Measurements from ENCODE around the gene MSH3. TPM values are rescaled to one million over a fixed set of nuclear protein-coding genes. Genes with fewer than 3 reads are reported as not detected.
A peak's percentile ranks its signal among the peaks of the same experiment; 100 is the strongest.

Gene MSH3
- polyA plus RNA-seq, 4 donors: 3.5 to 15.6 (median 4.8) TPM

DNA sequence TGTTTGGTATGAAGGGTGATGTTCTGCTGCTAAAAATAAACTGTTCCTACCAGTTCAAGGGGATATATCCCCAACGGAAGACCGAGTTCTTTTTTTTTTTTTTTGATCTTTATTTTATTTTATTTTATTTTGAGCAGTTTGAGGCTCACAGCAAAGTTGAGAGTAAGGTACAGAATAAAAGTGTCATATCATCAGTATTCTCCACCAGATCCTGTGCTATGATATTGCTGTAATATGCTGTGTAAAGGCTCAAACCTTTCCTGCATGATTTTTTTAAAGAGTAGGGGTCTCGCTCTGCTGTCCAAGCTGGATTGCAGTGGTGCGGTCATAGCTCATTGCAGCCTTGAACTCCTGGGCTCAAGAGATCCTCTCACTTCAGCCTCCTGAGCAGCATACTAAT, 35.2 kb downstream of the MSH3 start:
- Histone ChIP-seq H3K27me3 (ENCODE audit: control insufficient read depth in 3 of 3, insufficient read depth in 3 of 3, low read length in 3 of 3) (no peaks in the 10 kb centered on the region), H3K4me1 (ENCODE audit: control insufficient read depth in 3 of 3, insufficient read depth in 2 of 3, low read depth in 1 of 3, low read length in 2 of 3) (no peaks in the 10 kb centered on the region), H3K4me3 (ENCODE audit: low read depth in 1 of 3, low read length in 3 of 3) (no peak overlapping the region), H3K36me3 (ENCODE audit: control insufficient read depth in 3 of 3, insufficient read depth in 2 of 3, low read depth in 1 of 3, low read length in 3 of 3) (peaks cover 0 to 10% (median 3%) of the 10 kb centered on the region in 3 donors), H3K27ac (ENCODE audit: low read depth in 1 of 3, low read length in 2 of 3) (no peak overlapping the region), H3K9me3 (ENCODE audit: control insufficient read depth in 2 of 2, insufficient read depth in 1 of 2, low read depth in 1 of 2, low read length in 1 of 2) (no peaks in the 10 kb centered on the region)
- FAIRE-seq (no peak), DNase-seq (no peak)
- WGBS, 3 donors: 93 to 95% (median 95%) methylated on average over 4 of the region's 4 CpGs

DNA sequence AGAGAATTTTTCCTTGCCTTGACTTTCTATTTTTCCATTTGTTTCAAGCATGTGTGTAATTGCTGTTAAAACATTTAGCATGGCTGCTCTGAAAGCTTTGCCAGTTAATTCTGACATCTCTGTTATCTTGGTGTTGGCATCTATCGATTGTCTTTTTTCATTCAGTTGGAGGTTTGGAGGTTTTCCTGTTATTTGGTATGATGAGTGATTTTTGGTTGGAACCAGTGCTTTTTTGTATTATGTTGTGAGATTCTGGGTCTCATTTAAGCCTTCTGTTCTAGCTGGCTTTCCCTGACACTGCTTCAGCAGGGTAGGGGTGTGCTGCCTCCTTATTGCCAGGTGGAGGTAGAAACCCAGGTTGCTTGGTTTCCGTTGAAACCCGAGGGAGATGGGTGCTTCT, 41.2 kb downstream of the MSH3 start:
- Histone ChIP-seq H3K36me3 (ENCODE audit: control insufficient read depth in 3 of 3, insufficient read depth in 2 of 3, low read depth in 1 of 3, low read length in 3 of 3) (peaks cover 0 to 9% (median 2%) of the 10 kb centered on the region in 3 donors), H3K27me3 (ENCODE audit: control insufficient read depth in 3 of 3, insufficient read depth in 3 of 3, low read length in 3 of 3) (no peaks in the 10 kb centered on the region), H3K9me3 (ENCODE audit: control insufficient read depth in 2 of 2, insufficient read depth in 1 of 2, low read depth in 1 of 2, low read length in 1 of 2) (no peaks in the 10 kb centered on the region), H3K27ac (ENCODE audit: low read depth in 1 of 3, low read length in 2 of 3) (no peak overlapping the region), H3K4me3 (ENCODE audit: low read depth in 1 of 3, low read length in 3 of 3) (no peak overlapping the region), H3K4me1 (ENCODE audit: control insufficient read depth in 3 of 3, insufficient read depth in 2 of 3, low read depth in 1 of 3, low read length in 2 of 3) (no peaks in the 10 kb centered on the region)
- no peak for DNase-seq
- 89 to 100% (median 98%) methylated on average over 3 of the region's 3 CpGs for WGBS, 3 donors
- FAIRE-seq: no peak

DNA sequence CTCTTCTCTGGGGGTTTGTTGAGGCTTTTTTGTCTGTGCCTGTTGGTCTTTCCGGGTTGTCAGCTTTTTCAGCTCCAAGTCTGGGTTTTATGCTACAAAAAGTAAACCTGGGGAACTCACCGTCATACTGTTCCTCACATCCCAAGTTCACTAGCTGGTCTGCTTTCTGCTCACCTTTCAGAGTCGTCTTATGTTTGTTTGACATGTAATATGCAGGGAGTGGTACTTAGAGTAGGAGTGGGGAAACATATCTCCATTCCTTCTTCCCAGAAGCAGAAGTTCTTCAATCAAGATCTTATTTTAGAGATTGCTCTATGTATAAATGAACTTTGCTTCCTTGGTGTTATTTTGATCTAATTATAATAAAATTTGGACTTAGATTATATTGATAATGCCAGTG, 42.0 kb downstream of the MSH3 start:
- Histone ChIP-seq H3K4me3 (ENCODE audit: low read depth in 1 of 3, low read length in 3 of 3) (no peak overlapping the region), H3K4me1 (ENCODE audit: control insufficient read depth in 3 of 3, insufficient read depth in 2 of 3, low read depth in 1 of 3, low read length in 2 of 3) (no peaks in the 10 kb centered on the region), H3K27me3 (ENCODE audit: control insufficient read depth in 3 of 3, insufficient read depth in 3 of 3, low read length in 3 of 3) (no peaks in the 10 kb centered on the region), H3K36me3 (ENCODE audit: control insufficient read depth in 3 of 3, insufficient read depth in 2 of 3, low read depth in 1 of 3, low read length in 3 of 3) (peaks cover 0 to 9% (median 2%) of the 10 kb centered on the region in 3 donors), H3K27ac (ENCODE audit: low read depth in 1 of 3, low read length in 2 of 3) (no peak overlapping the region), H3K9me3 (ENCODE audit: control insufficient read depth in 2 of 2, insufficient read depth in 1 of 2, low read depth in 1 of 2, low read length in 1 of 2) (no peaks in the 10 kb centered on the region)
- DNase-seq (no peak), FAIRE-seq (no peak)
- WGBS, 3 donors: 70 to 86% (median 83%) methylated on average over 3 of the region's 3 CpGs

GRCh38 chr5:80697100-80697499, 42.6 kb downstream of the MSH3 start:
- Histone ChIP-seq H3K9me3 (ENCODE audit: control insufficient read depth in 2 of 2, insufficient read depth in 1 of 2, low read depth in 1 of 2, low read length in 1 of 2) (no peaks in the 10 kb centered on the region), H3K27ac (ENCODE audit: low read depth in 1 of 3, low read length in 2 of 3) (no peak overlapping the region), H3K27me3 (ENCODE audit: control insufficient read depth in 3 of 3, insufficient read depth in 3 of 3, low read length in 3 of 3) (no peaks in the 10 kb centered on the region), H3K4me3 (ENCODE audit: low read depth in 1 of 3, low read length in 3 of 3) (no peak overlapping the region), H3K4me1 (ENCODE audit: control insufficient read depth in 3 of 3, insufficient read depth in 2 of 3, low read depth in 1 of 3, low read length in 2 of 3) (no peaks in the 10 kb centered on the region), H3K36me3 (ENCODE audit: control insufficient read depth in 3 of 3, insufficient read depth in 2 of 3, low read depth in 1 of 3, low read length in 3 of 3) (peaks cover 0 to 12% (median 2%) of the 10 kb centered on the region in 3 donors)
- FAIRE-seq (no peak), DNase-seq (peak; percentile 18 to 37)
- 18 to 63% (median 37%) methylated on average over 3 of the region's 3 CpGs for WGBS, 3 donors

DNA sequence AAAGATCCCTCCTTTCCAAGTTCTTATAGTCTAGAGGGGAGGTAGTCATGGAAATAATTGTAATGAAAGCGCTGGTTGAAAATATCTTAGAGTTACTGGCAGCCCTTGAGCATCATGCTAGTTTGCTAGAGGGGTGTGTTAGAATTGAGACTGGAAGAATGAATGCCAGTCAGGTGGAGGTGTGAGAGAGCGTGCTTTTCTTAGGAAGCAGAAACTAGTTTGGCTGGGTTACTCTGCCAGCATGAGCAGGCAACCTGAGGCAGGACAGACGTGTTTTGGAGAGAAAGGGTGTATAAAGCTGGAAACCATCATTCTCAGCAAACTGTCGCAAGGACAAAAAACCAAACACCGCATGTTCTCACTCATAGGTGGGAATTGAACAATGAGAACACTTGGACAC, 43.9 kb downstream of the MSH3 start:
- no peaks in the 10 kb centered on the region for H3K4me1 ChIP-seq (ENCODE audit: control insufficient read depth in 3 of 3, insufficient read depth in 2 of 3, low read depth in 1 of 3, low read length in 2 of 3)
- DNase-seq: no peak
- no peak overlapping the region for H3K27ac ChIP-seq (ENCODE audit: low read depth in 1 of 3, low read length in 2 of 3)
- H3K36me3 ChIP-seq (ENCODE audit: control insufficient read depth in 3 of 3, insufficient read depth in 2 of 3, low read depth in 1 of 3, low read length in 3 of 3): peaks cover 0 to 20% (median 2%) of the 10 kb centered on the region in 3 donors
- H3K9me3 ChIP-seq (ENCODE audit: control insufficient read depth in 2 of 2, insufficient read depth in 1 of 2, low read depth in 1 of 2, low read length in 1 of 2): no peaks in the 10 kb centered on the region
- WGBS, 3 donors: 78 to 83% (median 79%) methylated on average over 5 of the region's 5 CpGs
- no peak overlapping the region for H3K4me3 ChIP-seq (ENCODE audit: low read depth in 1 of 3, low read length in 3 of 3)
- FAIRE-seq: no peak
- no peaks in the 10 kb centered on the region for H3K27me3 ChIP-seq (ENCODE audit: control insufficient read depth in 3 of 3, insufficient read depth in 3 of 3, low read length in 3 of 3)

DNA sequence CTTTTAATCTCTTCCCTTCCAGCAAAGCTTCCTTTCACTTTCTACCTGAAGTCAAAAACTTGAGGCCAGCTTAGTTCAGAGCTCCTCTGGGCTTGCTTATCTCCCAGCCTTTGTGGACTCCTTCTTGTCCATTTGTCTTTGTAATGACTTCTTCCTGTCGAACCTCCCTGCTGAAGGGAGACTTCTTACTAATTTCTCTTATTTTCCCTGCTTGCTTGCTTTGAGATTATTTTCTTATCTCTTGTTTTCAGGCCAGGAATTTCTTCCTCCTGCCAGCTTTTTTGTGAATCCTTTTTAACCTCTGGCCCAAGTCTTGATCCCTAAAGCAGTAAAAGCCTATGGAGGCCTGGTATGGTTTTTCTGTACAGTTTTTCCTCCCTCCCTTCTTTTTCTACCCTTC, 47.1 kb downstream of the MSH3 start:
- no peak overlapping the region for H3K4me3 ChIP-seq (ENCODE audit: low read depth in 1 of 3, low read length in 3 of 3)
- H3K9me3 ChIP-seq (ENCODE audit: control insufficient read depth in 2 of 2, insufficient read depth in 1 of 2, low read depth in 1 of 2, low read length in 1 of 2): no peaks in the 10 kb centered on the region
- no peak for DNase-seq
- peaks cover 0 to 20% (median 2%) of the 10 kb centered on the region in 3 donors for H3K36me3 ChIP-seq (ENCODE audit: control insufficient read depth in 3 of 3, insufficient read depth in 2 of 3, low read depth in 1 of 3, low read length in 3 of 3)
- WGBS, 3 donors: 20 to 56% (median 35%) methylated on average over 1 of the region's 1 CpG
- no peak for FAIRE-seq
- no peaks in the 10 kb centered on the region for H3K27me3 ChIP-seq (ENCODE audit: control insufficient read depth in 3 of 3, insufficient read depth in 3 of 3, low read length in 3 of 3)
- no peak overlapping the region for H3K27ac ChIP-seq (ENCODE audit: low read depth in 1 of 3, low read length in 2 of 3)
- H3K4me1 ChIP-seq (ENCODE audit: control insufficient read depth in 3 of 3, insufficient read depth in 2 of 3, low read depth in 1 of 3, low read length in 2 of 3): no peaks in the 10 kb centered on the region

DNA sequence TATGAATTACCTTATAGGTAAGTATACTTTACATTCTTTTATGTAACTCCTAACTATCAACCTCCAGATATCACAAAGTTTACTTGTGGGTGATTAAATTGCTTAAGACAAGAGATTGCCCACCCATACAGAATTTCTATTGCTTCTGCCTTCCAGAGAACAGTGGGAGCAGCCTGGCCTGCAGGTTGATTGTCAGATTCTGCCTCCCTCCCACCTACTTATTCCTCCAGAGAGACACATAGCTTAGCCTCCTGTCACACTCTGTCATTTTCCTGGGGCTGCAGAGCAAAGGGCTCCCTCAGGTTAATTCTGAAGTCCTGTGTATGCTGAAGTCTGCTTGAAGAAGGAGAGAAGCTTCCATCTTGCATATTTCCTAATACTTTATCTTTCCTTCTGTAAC, 48.8 kb downstream of the MSH3 start:
- no peaks in the 10 kb centered on the region for H3K4me1 ChIP-seq (ENCODE audit: control insufficient read depth in 3 of 3, insufficient read depth in 2 of 3, low read depth in 1 of 3, low read length in 2 of 3)
- no peak overlapping the region for H3K27ac ChIP-seq (ENCODE audit: low read depth in 1 of 3, low read length in 2 of 3)
- no peaks in the 10 kb centered on the region for H3K27me3 ChIP-seq (ENCODE audit: control insufficient read depth in 3 of 3, insufficient read depth in 3 of 3, low read length in 3 of 3)
- DNase-seq (no peak), FAIRE-seq (no peak)
- peaks cover 0 to 23% (median under 1%) of the 10 kb centered on the region in 3 donors for H3K36me3 ChIP-seq (ENCODE audit: control insufficient read depth in 3 of 3, insufficient read depth in 2 of 3, low read depth in 1 of 3, low read length in 3 of 3)
- H3K9me3 ChIP-seq (ENCODE audit: control insufficient read depth in 2 of 2, insufficient read depth in 1 of 2, low read depth in 1 of 2, low read length in 1 of 2): no peaks in the 10 kb centered on the region
- no peak overlapping the region for H3K4me3 ChIP-seq (ENCODE audit: low read depth in 1 of 3, low read length in 3 of 3)

- Histone ChIP-seq H3K36me3 (ENCODE audit: control insufficient read depth in 3 of 3, insufficient read depth in 2 of 3, low read depth in 1 of 3, low read length in 3 of 3) (peaks cover 0 to 23% (median 3%) of the 10 kb centered on the region in 3 donors), H3K4me1 (ENCODE audit: control insufficient read depth in 3 of 3, insufficient read depth in 2 of 3, low read depth in 1 of 3, low read length in 2 of 3) (no peaks in the 10 kb centered on the region), H3K9me3 (ENCODE audit: control insufficient read depth in 2 of 2, insufficient read depth in 1 of 2, low read depth in 1 of 2, low read length in 1 of 2) (no peaks in the 10 kb centered on the region), H3K4me3 (ENCODE audit: low read depth in 1 of 3, low read length in 3 of 3) (no peak overlapping the region), H3K27ac (ENCODE audit: low read depth in 1 of 3, low read length in 2 of 3) (no peak overlapping the region), H3K27me3 (ENCODE audit: control insufficient read depth in 3 of 3, insufficient read depth in 3 of 3, low read length in 3 of 3) (no peaks in the 10 kb centered on the region)
- FAIRE-seq (no peak), DNase-seq (no peak)
- WGBS, 3 donors: 73 to 84% (median 81%) methylated on average over 5 of the region's 5 CpGs
Observed at GRCh38 chr5:80703747-80704146, 49.3 kb downstream of the MSH3 start.

- no peak overlapping the region for H3K27ac ChIP-seq (ENCODE audit: low read depth in 1 of 3, low read length in 2 of 3)
- FAIRE-seq: no peak
- H3K4me3 ChIP-seq (ENCODE audit: low read depth in 1 of 3, low read length in 3 of 3): no peak overlapping the region
- no peaks in the 10 kb centered on the region for H3K27me3 ChIP-seq (ENCODE audit: control insufficient read depth in 3 of 3, insufficient read depth in 3 of 3, low read length in 3 of 3)
- DNase-seq: no peak
- WGBS, 3 donors: 90 to 96% (median 92%) methylated on average over 1 of the region's 1 CpG
- no peaks in the 10 kb centered on the region for H3K9me3 ChIP-seq (ENCODE audit: control insufficient read depth in 2 of 2, insufficient read depth in 1 of 2, low read depth in 1 of 2, low read length in 1 of 2)
- H3K4me1 ChIP-seq (ENCODE audit: control insufficient read depth in 3 of 3, insufficient read depth in 2 of 3, low read depth in 1 of 3, low read length in 2 of 3): no peaks in the 10 kb centered on the region
- peaks cover 0 to 23% (median 3%) of the 10 kb centered on the region in 3 donors for H3K36me3 ChIP-seq (ENCODE audit: control insufficient read depth in 3 of 3, insufficient read depth in 2 of 3, low read depth in 1 of 3, low read length in 3 of 3)
Observed at GRCh38 chr5:80704221-80704620, 49.8 kb downstream of the MSH3 start.

Data from small intestine (tissue), 7 donors.